Measurements from ENCODE around the gene SMAD6. TPM values are rescaled to one million over a fixed set of nuclear protein-coding genes. Genes with fewer than 3 reads are reported as not detected.

The SMAD6 gene
- total and polyA plus RNA-seq, 10 of the 15 experiments (the other 5 are each of a cell fraction or from before 2014, with no cell fraction given): under 0.01 to 0.10 (median 0.03) TPM; not detected in 7

- intact Hi-C loops (cut with micrococcal nuclease; ENCODE audit: unreplicated experiment): no loop called here
Observed at GRCh38 chr15:66822114-66822513, 120.1 kb downstream of the SMAD6 start.

More at GRCh38 chr15:66822114-66822513, 120.1 kb downstream of the SMAD6 start:
- Histone ChIP-seq H3K4me2 (ENCODE audit: control insufficient read depth, insufficient read depth) (no peak overlapping the region), H3K27me3 (replicated peaks in 1 of 2; ENCODE audit: control insufficient read depth in 2 of 2, insufficient read depth in 2 of 2, low read length in 1 of 2) (no peaks in the 10 kb centered on the region; a peak in 1 of 4 replicates), H3K4me3 (no peak overlapping the region), H3K4me1 (ENCODE audit: control insufficient read depth, insufficient read depth, low read length) (no peaks in the 10 kb centered on the region), H2AFZ (ENCODE audit: control insufficient read depth, low read depth, low read length) (no peak overlapping the region), H3K9ac (ENCODE audit: control insufficient read depth, insufficient read depth, low read length) (no peak overlapping the region), H3K27ac (ENCODE audit: control insufficient read depth, insufficient read depth) (no peak overlapping the region), H3K9me3 (replicated peaks; ENCODE audit: control insufficient read depth, insufficient read depth, low read length) (no peaks in the 10 kb centered on the region), H3K36me3 (ENCODE audit: control insufficient read depth in 2 of 2, insufficient read depth in 2 of 2, low read length in 1 of 2) (no peaks in the 10 kb centered on the region), H3K79me2 (ENCODE audit: control insufficient read depth, insufficient read depth, low read length) (no peaks in the 10 kb centered on the region), H4K20me1 (ENCODE audit: control insufficient read depth, insufficient read depth) (no peaks in the 10 kb centered on the region)
- in situ Hi-C loops (cut with MboI): no loop called here
- DNase-seq (ENCODE audit: low read depth, low spot score) (no peak), ATAC-seq (no peak), FAIRE-seq (no peak)
- WGBS (ENCODE audit: insufficient coverage, insufficient replicate concordance, low lambda C conversion rate, missing lambda C conversion rate): 30% methylated on average over 8 of the region's 8 CpGs
- SMC1A ChIA-PET (ENCODE audit: uncharacterized antibody, unreplicated experiment): no interaction called here
- RAD21 ChIA-PET (ENCODE audit: unreplicated experiment): no interaction called here
- BruUV-seq (replicated peaks): no TSS peak
- CTCF ChIA-PET: no interaction called here
- POLR2A ChIA-PET: no interaction called here
- TF ChIP-seq CBFB (IDR thresholded peaks at IDR 0.05; ENCODE audit: low read depth) (no peak), SREBF2 (IDR thresholded peaks at IDR 0.05; ENCODE audit: low read length) (no peak), JUNB (IDR thresholded peaks at IDR 0.05) (no peak), ZBTB33 (IDR thresholded peaks at IDR 0.05) (no peak), ASH2L (IDR thresholded peaks at IDR 0.05; ENCODE audit: borderline replicate concordance, low read depth) (no peak), FOXM1 (IDR thresholded peaks at IDR 0.05; ENCODE audit: low read depth, low read length) (no peak), MEF2B (IDR thresholded peaks at IDR 0.05; ENCODE audit: partially characterized antibody, poor library complexity, severe bottlenecking) (no peak), RB1 (IDR thresholded peaks at IDR 0.05; ENCODE audit: borderline replicate concordance) (no peak), KDM1A (IDR thresholded peaks at IDR 0.05; ENCODE audit: borderline replicate concordance) (no peak), ZNF217 (IDR thresholded peaks at IDR 0.05) (no peak), ZSCAN29 (IDR thresholded peaks at IDR 0.05) (no peak), YY1 (IDR thresholded peaks at IDR 0.05; ENCODE audit: low read depth, low read length) (no peak), NR2C2 (IDR thresholded peaks at IDR 0.05; ENCODE audit: borderline replicate concordance, control insufficient read depth, insufficient read length, low read depth) (no peak), BMI1 (IDR thresholded peaks at IDR 0.05; ENCODE audit: borderline replicate concordance) (no peak), MYB (IDR thresholded peaks at IDR 0.05; ENCODE audit: borderline replicate concordance, low read depth, low read length) (no peak), CHD2 (IDR thresholded peaks at IDR 0.05; ENCODE audit: borderline replicate concordance, low read depth, low read length) (no peak), ZNF274 (IDR thresholded peaks at IDR 0.05; ENCODE audit: insufficient read depth, insufficient read length) (no peak), ZBTB11 (CRISPR knock-in tag; IDR thresholded peaks at IDR 0.05) (no peak)

Measured in GM12878 (cell line).